ENCODE data around the gene ACTR6.

ACTR6 gene

DNA sequence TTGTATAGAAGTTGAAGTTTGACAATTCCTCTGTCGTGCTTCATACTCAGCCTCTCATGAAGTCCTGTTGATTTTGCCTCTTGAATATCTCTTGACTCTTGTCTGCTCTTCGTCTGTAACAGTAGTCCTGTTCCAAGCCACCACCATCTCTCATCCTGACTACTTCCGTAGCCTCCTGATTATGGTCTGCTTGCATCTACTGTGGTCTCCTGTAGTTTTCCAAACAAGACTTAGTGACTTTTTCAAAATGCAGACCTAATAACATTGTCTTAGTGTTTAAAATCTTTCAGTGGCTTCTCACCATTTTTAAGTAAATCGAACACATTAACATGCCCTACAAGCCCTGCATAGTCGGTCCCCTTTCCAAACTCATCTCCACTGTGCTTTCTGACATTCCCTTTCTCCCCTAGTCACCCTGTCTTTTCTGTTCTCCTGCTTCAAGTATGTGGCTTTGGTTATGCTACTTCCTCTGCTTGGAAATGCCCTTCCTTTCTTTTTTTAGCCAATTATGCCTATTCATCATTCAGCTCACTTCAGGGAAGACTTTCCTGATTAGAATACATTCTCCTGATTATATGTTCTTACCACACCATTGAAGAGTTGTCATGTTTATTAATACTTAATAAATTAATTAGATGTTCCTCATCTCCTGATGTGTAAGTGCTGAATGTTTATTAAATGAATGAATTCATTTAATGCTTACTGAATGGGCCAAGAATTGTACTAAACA, 68.4 kb downstream of the ACTR6 start:
- no peak for DNase-seq

DNA sequence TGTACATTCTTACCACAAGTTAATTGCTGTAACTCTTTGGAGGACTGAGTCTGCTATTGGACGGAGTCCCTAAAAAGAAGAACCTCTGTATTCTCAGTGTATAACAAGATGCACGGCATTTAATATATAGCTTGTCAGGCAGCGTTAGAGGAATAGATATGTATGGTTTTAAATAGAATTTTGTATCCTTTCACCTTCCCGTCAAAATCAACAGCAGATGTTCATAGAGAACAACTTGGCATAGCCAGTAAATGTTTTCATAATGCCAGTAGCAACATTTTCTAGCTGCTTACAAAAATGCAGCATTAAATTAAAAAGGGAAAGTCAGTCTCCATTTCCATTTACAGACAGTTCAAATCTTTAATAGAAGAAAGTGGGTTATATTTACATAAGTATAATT, 73.2 kb downstream of the ACTR6 start:
- no peak for DNase-seq

Measured in right hindlimb (tissue), 1 donor.